ENCODE results near the gene EMSY. TPM values are rescaled to one million over a fixed set of nuclear protein-coding genes. Genes with fewer than 3 reads are reported as not detected.
A peak's percentile ranks its signal among the peaks of the same experiment; 100 is the strongest.

Gene EMSY
- total RNA-seq, 1 experiment from 2014 or later, result 19.7 TPM

DNA sequence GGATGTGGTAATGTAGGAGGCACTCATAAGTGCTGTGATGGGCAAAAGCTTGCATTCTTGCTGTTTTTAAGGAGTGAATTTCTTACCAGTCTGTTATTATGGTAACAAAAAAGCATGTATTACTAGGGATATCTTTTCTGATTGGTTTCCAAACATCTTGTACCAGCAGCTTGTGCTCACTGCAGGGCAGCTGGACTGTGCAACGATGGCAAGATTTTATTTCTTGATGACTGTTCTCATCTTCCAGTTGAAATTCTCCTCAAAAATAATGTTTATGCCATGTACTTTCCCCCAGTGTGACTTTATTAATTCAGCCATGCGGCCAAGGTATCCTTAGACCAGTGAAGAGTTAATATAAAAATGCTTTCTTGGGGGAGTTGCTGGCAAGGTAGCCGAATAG lies 35.4 kb downstream of the EMSY start:
- ChIA-PET CTCF (interaction anchor here (0.6 to 1.4 kb wide), 2 partner anchors 20 to 54 kb away, joined by 3 to 4 read pairs; no protein-coding TSS in a partner anchor), POLR2A (no interaction called here)
- no peak for DNase-seq (ENCODE audit: unreplicated experiment)
- Mint-ChIP-seq H3K36me3 (ENCODE audit: insufficient read depth, unreplicated experiment) (peaks cover 32% of the 10 kb centered on the region), H3K27ac (ENCODE audit: low read depth, unreplicated experiment) (no peak overlapping the region), H3K4me1 (ENCODE audit: insufficient read depth, unreplicated experiment) (no peaks in the 10 kb centered on the region), H3K4me3 (ENCODE audit: unreplicated experiment) (no peak overlapping the region), H3K9me3 (ENCODE audit: unreplicated experiment) (no peaks in the 10 kb centered on the region), H3K27me3 (ENCODE audit: insufficient read depth, unreplicated experiment) (no peaks in the 10 kb centered on the region)
- no peak for TF ChIP-seq CTCF (IDR thresholded peaks at IDR 0.05; ENCODE audit: unreplicated experiment)
- BruUV-seq (replicated peaks), result no TSS peak
- intact Hi-C loops (cut with micrococcal nuclease), result no loop called here

GRCh38 chr11:76491644-76492043 lies 46.8 kb downstream of the EMSY start:
- no peaks in the 10 kb centered on the region for H3K9me3 Mint-ChIP-seq (ENCODE audit: unreplicated experiment)
- H3K4me1 Mint-ChIP-seq (ENCODE audit: insufficient read depth, unreplicated experiment), result no peaks in the 10 kb centered on the region
- H3K27me3 Mint-ChIP-seq (ENCODE audit: insufficient read depth, unreplicated experiment), result no peaks in the 10 kb centered on the region
- no peak for DNase-seq (ENCODE audit: unreplicated experiment)
- H3K36me3 Mint-ChIP-seq (ENCODE audit: insufficient read depth, unreplicated experiment), result peaks cover 9% of the 10 kb centered on the region
- POLR2A ChIA-PET, result interaction anchor here (0.8 kb wide), 1 partner anchor 16 kb away, joined by 3 read pairs; no protein-coding TSS in a partner anchor
- H3K27ac Mint-ChIP-seq (ENCODE audit: low read depth, unreplicated experiment), result no peak overlapping the region
- no peak for TF ChIP-seq CTCF (IDR thresholded peaks at IDR 0.05; ENCODE audit: unreplicated experiment)
- intact Hi-C loops (cut with micrococcal nuclease), result no loop called here
- no peak overlapping the region for H3K4me3 Mint-ChIP-seq (ENCODE audit: unreplicated experiment)
- CTCF ChIA-PET, result interaction anchor here (0.7 to 1.0 kb wide), 2 partner anchors 8 to 225 kb away, joined by 3 read pairs; no protein-coding TSS in a partner anchor
- no TSS peak for BruUV-seq (replicated peaks)

GRCh38 chr11:76493040-76493439 lies 48.2 kb downstream of the EMSY start:
- DNase-seq (ENCODE audit: unreplicated experiment), result no peak
- intact Hi-C loops (cut with micrococcal nuclease), result no loop called here
- BruUV-seq (replicated peaks), result no TSS peak
- Mint-ChIP-seq H3K9me3 (ENCODE audit: unreplicated experiment) (no peaks in the 10 kb centered on the region), H3K27me3 (ENCODE audit: insufficient read depth, unreplicated experiment) (no peaks in the 10 kb centered on the region), H3K27ac (ENCODE audit: low read depth, unreplicated experiment) (no peak overlapping the region), H3K4me3 (ENCODE audit: unreplicated experiment) (no peak overlapping the region), H3K4me1 (ENCODE audit: insufficient read depth, unreplicated experiment) (no peaks in the 10 kb centered on the region), H3K36me3 (ENCODE audit: insufficient read depth, unreplicated experiment) (peaks cover 13% of the 10 kb centered on the region)
- ChIA-PET CTCF (interaction anchor here (0.6 to 1.4 kb wide), 3 partner anchors 20 to 236 kb away, joined by 3 to 4 read pairs (median 3); no protein-coding TSS in a partner anchor), POLR2A (no interaction called here)
- TF ChIP-seq CTCF (IDR thresholded peaks at IDR 0.05; ENCODE audit: unreplicated experiment), result no peak

DNA sequence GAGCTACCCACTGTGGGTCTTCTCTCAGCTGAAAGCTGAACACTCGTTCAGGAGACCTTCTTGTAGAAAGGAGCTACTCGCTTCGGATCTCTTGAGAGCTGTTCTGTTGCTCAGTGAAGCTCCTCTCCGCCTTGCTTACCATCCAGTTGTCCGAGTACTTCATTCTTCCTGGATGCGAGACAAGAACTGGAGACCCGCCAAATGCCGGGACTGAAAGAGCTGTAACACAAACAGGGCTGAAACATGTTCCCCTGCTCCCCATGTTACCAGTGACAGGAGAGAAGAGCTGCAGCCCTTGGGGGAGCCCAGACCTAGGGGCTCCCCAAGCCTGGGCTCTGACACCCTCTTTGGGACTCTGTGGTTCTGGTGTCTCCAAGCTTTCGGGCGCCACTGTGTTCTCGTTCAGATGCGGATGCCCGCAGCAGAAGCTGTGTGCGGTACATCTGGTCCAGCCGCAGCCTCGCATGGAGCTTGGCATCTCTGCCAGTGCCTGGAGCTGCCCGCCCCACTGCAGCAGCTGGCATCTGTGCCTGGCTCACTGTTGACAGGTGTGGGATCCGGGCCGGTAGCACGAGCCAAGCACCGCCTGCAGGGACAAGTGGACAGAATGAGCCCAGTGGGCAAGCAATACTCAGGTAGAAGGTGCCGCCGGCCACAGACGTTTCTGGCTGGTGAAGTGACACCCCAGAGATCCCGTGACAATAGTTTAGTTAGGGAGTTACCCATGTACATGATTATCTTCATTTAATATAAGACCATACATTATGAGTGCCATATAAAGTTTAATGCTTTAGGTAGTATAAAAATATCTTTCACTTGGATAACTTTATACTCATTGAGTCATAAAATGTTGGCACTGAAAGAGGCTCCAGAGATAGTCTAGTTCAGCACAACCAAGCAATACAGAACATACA lies 49.1 kb downstream of the EMSY start:
- ChIA-PET POLR2A (interaction anchor here (0.6 kb wide), 1 partner anchor 28 kb away, joined by 3 read pairs; no protein-coding TSS in a partner anchor), CTCF (interaction anchor here (0.6 to 1.4 kb wide), 3 partner anchors 12 to 236 kb away, joined by 3 to 4 read pairs (median 4); no protein-coding TSS in a partner anchor)
- no peaks in the 10 kb centered on the region for H3K4me1 Mint-ChIP-seq (ENCODE audit: insufficient read depth, unreplicated experiment)
- no TSS peak for BruUV-seq (replicated peaks)
- DNase-seq (ENCODE audit: unreplicated experiment), result no peak
- no peak for TF ChIP-seq CTCF (IDR thresholded peaks at IDR 0.05; ENCODE audit: unreplicated experiment)
- no peak overlapping the region for H3K4me3 Mint-ChIP-seq (ENCODE audit: unreplicated experiment)
- intact Hi-C loops (cut with micrococcal nuclease), result no loop called here
- peaks cover 14% of the 10 kb centered on the region for H3K36me3 Mint-ChIP-seq (ENCODE audit: insufficient read depth, unreplicated experiment)
- H3K27me3 Mint-ChIP-seq (ENCODE audit: insufficient read depth, unreplicated experiment), result no peaks in the 10 kb centered on the region
- no peaks in the 10 kb centered on the region for H3K9me3 Mint-ChIP-seq (ENCODE audit: unreplicated experiment)
- peak overlapping the region; percentile 82 for H3K27ac Mint-ChIP-seq (ENCODE audit: low read depth, unreplicated experiment)

All from MCF 10A (cell line).